Fibroblast of skin of left quadriceps (primary cell): ENCODE measurements around the gene DDX46.
"Not testable (repeated sequence)": the region's sequence is repeated elsewhere in the genome, so short reads cannot be mapped to it uniquely, and the experiment has no call there.

Experiments
- DNase-seq, 2 experiments: peaks; one replicate each; pipeline ENCODE4 v3.0.0-alpha.2; 2013; ENCODE audit warnings: low read depth in 2 of 2

The DDX46 gene

GRCh38 chr5:134840811-134841210, 82.2 kb downstream of the DDX46 start:
- no peak for DNase-seq

DNA sequence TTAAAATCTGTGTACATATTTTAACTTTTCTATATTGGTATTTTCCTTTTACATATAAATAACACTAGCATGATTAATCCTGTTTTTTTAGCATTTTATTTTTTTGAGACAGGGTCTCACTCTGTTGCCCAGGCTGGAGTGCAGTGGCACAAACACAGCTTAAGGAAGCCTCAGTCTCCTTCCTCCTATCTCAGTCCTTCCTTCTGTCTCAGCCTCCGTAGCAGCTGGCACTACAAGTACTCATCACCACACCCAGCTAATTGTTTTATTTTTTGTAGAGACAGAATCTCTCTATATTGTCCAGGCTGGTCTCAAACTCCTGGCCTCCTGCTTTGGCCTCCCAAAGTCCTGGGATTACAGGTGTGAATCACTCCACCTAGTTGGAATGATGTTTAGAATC, 85.7 kb downstream of the DDX46 start:
- DNase-seq, result no peak

DNA sequence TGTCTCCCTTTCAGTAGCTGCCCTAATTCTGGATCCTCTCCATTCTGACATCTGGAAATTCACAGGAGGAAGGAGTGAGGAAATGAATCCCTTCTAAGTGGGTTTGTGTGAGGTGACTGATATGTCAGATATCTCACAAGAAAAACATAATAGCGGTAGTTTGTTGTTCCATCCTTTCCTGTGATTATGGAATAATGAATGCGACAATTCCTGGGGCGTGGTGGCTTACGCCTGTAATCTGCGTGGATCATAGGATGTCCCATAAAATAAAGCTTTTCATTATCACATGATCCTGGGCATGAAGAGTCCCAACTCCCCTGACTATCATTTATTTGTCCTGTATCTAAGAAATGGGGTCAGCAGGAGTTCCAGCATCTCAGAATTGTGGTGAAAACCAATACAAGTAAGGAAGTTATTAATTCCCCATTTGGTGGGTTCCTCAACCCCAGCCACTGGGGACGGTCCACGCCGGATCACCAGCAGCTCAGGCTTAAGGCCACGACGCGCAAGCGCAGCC, 86.8 kb downstream of the DDX46 start:
- peak in 1 of 2 experiments; percentile 17 for DNase-seq

- peak; percentile 88 to 91 for DNase-seq
Observed at GRCh38 chr5:134845852-134846640, 87.5 kb downstream of the DDX46 start, which contains the start of gene C5orf24. TSS of gene C5orf24 (plus strand) at chr5:134845968. CDS start at chr5:134854901, 8,933 bp downstream.

DNA sequence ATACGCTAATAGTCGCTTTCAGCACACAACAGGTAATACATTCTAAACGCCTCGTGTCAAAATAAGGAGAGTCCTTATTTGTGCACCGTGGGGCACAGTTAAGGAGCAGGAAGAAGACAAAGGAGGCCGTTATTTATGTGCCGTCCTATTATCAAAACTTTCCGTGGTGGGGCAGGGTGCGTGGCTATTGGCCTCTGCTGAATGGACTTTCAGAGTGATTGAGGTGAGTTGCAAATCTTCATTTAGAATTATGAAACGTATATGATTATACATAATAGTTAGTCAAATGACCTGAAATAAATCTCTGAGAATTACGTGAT, 88.0 kb downstream of the DDX46 start:
- DNase-seq, result no peak

- DNase-seq, result not testable (repeated sequence)
Observed at GRCh38 chr5:134849434-134849933, 90.9 kb downstream of the DDX46 start.

- peak in 1 of 2 experiments; percentile 16 for DNase-seq
Observed at GRCh38 chr5:134851307-134851923, 92.8 kb downstream of the DDX46 start.

- DNase-seq, result not testable (repeated sequence)
Observed at GRCh38 chr5:134856465-134856864, 97.9 kb downstream of the DDX46 start.

- no peak for DNase-seq
Observed at GRCh38 chr5:134857401-134857800, 98.8 kb downstream of the DDX46 start.

DNA sequence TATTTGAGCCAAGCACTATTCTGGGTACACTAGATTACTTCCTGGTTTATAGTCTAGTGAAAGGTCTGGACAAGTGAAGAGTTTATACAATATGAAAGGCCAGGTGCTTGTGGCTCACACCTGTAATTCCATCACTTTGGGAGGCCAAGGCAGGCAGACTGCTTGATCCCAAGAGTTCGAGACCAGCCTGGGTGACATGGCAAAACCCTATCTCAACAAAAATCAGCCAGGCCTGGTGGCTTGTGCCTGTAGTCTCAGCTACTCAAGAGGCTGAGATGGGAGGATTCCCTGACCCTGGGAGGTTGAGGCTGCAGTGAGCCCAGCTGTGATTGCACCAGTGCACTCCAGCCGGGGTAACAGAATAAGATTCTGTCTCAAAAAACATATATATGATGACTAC, 106.1 kb downstream of the DDX46 start:
- DNase-seq, result no peak

GRCh38 chr5:134873494-134873893, 114.9 kb downstream of the DDX46 start:
- DNase-seq, result no peak

DNA sequence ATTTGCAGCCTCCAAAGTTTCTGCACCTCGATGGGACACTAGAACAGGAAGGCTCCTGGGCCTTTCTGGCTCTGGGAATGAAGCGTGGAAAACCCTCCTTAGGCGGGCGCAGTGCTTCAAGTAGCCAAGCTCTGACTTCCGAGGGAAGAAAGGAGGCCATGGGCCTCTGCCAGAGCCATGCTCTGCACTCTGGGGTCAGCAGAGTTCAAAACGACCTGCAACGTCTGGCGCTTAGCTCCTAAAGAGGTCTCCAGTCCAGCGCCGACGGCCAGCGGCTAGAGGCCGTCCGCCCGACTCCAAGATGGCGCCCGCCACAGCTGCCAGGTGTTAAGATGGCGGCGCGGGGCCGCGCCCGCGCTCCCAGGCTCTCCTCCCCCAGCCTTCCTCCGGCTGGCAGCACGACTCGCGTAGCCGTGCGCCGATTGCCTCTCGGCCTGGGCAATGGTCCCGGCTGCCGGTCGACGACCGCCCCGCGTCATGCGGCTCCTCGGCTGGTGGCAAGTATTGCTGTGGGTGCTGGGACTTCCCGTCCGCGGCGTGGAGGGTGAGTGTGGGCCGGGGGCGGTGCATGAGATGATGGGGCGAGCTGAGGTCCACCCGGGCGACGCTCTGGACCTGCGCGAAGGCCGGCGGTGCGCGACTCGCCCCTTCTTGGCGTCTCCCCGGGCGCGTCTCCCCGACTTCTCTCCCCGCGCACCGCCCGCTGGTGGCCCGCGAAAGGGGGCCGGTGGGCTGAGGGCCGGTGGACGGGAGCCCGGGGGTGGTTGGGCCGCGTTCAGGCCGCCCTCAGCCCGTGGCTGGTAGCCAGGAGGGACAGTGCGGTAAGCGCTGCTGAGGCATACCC, 115.6 kb downstream of the DDX46 start, which contains the start of gene TXNDC15:
Gene TXNDC15 (plus strand): TSS at position 385 of the 844 bp plus-strand sequence. CDS start 57 bp downstream, at position 442.
- DNase-seq, result peak; percentile 57 to 69

- DNase-seq, result peak; percentile 63 to 71
Observed at GRCh38 chr5:134874831-134875655, 116.5 kb downstream of the DDX46 start.

GRCh38 chr5:134877159-134877558, 118.6 kb downstream of the DDX46 start:
- no peak for DNase-seq

DNA sequence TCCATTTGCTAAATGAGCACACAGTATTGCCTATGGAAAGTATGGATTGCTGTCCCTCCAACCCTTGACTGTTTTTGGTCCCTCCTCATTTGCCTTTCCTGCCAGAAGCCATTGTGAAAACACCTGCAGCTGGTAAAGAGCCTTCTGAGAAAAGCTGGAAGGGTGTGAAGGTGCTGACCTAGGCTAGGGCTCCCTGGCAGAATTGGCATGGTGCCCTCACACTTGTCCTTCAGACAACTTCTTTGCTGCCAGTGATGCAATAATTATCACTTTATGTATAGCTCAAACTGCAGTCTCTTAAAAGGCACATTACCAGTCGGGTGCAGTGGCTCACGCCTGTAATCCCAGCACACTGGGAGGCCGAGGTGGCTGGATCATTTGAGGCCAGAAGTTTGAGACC, 119.8 kb downstream of the DDX46 start:
- DNase-seq, result no peak

DNA sequence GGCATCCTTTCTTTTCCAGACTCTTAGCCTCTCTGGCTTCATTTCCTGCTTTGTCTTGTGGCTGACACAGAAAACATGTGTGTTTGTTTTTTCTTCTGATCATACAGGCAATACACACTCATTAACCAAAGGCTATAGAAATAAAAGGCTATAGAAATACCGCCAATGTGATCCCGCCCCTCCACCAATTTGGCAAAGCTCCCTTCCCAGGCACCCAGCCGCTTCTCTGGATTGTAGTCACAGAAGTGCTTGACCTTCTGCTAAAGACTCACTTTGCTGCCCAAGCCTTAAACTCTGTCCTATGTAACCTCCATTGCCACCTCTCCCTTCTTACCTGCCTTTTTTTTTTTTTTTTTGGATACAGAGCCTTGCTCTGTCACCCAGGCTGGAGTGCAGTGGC, 120.9 kb downstream of the DDX46 start:
- DNase-seq, result no peak
